HG03280 (cell line): ENCODE results near the gene PSMD13.
A peak's percentile ranks its signal among the peaks of the same experiment; 100 is the strongest.

Experiments used
- ATAC-seq: cut with Tn5 transposase; IDR thresholded peaks from one replicate; pipeline ENCODE4 v1.9.1; 2021; ENCODE audit warnings: mild to moderate bottlenecking, moderate library complexity; ENCODE audit not compliant: unreplicated experiment

The PSMD13 gene

GRCh38 chr11:203945-204586, 32.7 kb upstream of the PSMD13 start:
- no peak for ATAC-seq

- no peak for ATAC-seq
Observed at GRCh38 chr11:204587-205109, 32.1 kb upstream of the PSMD13 start.

GRCh38 chr11:205221-206001, 31.4 kb upstream of the PSMD13 start:
- ATAC-seq = no peak

- no peak for ATAC-seq
Observed at GRCh38 chr11:206002-206384, 30.8 kb upstream of the PSMD13 start.

- no peak for ATAC-seq
Observed at GRCh38 chr11:206526-207207, 30.1 kb upstream of the PSMD13 start.

GRCh38 chr11:207208-207862, 29.4 kb upstream of the PSMD13 start, which contains the start of the genes BET1L and RIC8A:
BET1L (minus strand) TSS chr11:207399; CDS start chr11:207321, 78 bp downstream.
RIC8A (plus strand) TSS chr11:207708; CDS start chr11:208855, 1,147 bp downstream.
- ATAC-seq = peak; percentile 82

- ATAC-seq = no peak
Observed at GRCh38 chr11:207863-208180, 29.0 kb upstream of the PSMD13 start.

GRCh38 chr11:208181-208916, 28.4 kb upstream of the PSMD13 start:
- ATAC-seq = peak; percentile 41

- ATAC-seq = no peak
Observed at GRCh38 chr11:208917-209260, 27.9 kb upstream of the PSMD13 start.

GRCh38 chr11:209275-210121, 27.3 kb upstream of the PSMD13 start:
- no peak for ATAC-seq

GRCh38 chr11:210122-210802, 26.5 kb upstream of the PSMD13 start:
- no peak for ATAC-seq

- no peak for ATAC-seq
Observed at GRCh38 chr11:210803-211180, 26.0 kb upstream of the PSMD13 start.

GRCh38 chr11:211295-211694, 25.5 kb upstream of the PSMD13 start:
- ATAC-seq = no peak

GRCh38 chr11:211741-212140, 25.0 kb upstream of the PSMD13 start:
- ATAC-seq = no peak

GRCh38 chr11:212150-213100, 24.4 kb upstream of the PSMD13 start:
- ATAC-seq = no peak

- ATAC-seq = no peak
Observed at GRCh38 chr11:213111-213510, 23.7 kb upstream of the PSMD13 start.

- no peak for ATAC-seq
Observed at GRCh38 chr11:214083-214482, 22.7 kb upstream of the PSMD13 start.

- no peak for ATAC-seq
Observed at GRCh38 chr11:215581-216037, 21.2 kb upstream of the PSMD13 start.
